Prostate gland (tissue), 2 donors: ENCODE data around the gene PPP1R3E.
"Not testable (repeated sequence)": the region's sequence is repeated elsewhere in the genome, so short reads cannot be mapped to it uniquely, and the experiment has no call there.

ENCODE experiments used
- CTCF ChIP-seq, 4 experiments: fragments of 200-600 bp in 2 of 4; fragments of 450-650 bp in 2 of 4; sonication (generic) in 2 of 4; IDR thresholded peaks; 1 replicate in 3 of 4; 2 replicates in 1 of 4; pipeline ENCODE4 v1.5.1; 2016 to 2019; ENCODE audit warnings: antibody characterized with exemption in 4 of 4, mild to moderate bottlenecking in 2 of 4, moderate library complexity in 2 of 4
- POLR2A ChIP-seq: fragments of 450-650 bp; IDR thresholded peaks from one replicate; pipeline ENCODE4 v1.6.1; 2016; ENCODE audit warnings: antibody characterized with exemption, mild to moderate bottlenecking
- POLR2AphosphoS5 ChIP-seq: sonication (generic); formaldehyde crosslinking; IDR thresholded peaks from one replicate; pipeline ENCODE4 v1.6.1; 2017; ENCODE audit warnings: antibody characterized with exemption

- TF ChIP-seq CTCF (IDR thresholded peaks at IDR 0.05); POLR2A; POLR2AphosphoS5: not testable (repeated sequence)
Measured at GRCh38 chr14:23277928-23278327, 24.7 kb downstream of the PPP1R3E start.
